M059J (cell line): ENCODE measurements around the gene OGFOD3. TPM values are rescaled to one million over a fixed set of nuclear protein-coding genes. Genes with fewer than 3 reads are reported as not detected.
"Not testable (repeated sequence)": the region's sequence is repeated elsewhere in the genome, so short reads cannot be mapped to it uniquely, and the experiment has no call there.

Source experiments
- DNase-seq: peaks from one replicate; pipeline ENCODE4 v3.0.0-alpha.2; 2012; ENCODE audit warnings: low read depth
- total RNA-seq: library from RNA; depleted of rRNA; stranded (reverse); fragments of >200 nt; shearing (Covaris generic); gene quantifications from 2 replicates; pipeline ENCODE4 v1.2.3, GENCODE V29; 2014

The OGFOD3 gene
- total RNA-seq, 1 experiment from 2014 or later, result 57.7 TPM

DNA sequence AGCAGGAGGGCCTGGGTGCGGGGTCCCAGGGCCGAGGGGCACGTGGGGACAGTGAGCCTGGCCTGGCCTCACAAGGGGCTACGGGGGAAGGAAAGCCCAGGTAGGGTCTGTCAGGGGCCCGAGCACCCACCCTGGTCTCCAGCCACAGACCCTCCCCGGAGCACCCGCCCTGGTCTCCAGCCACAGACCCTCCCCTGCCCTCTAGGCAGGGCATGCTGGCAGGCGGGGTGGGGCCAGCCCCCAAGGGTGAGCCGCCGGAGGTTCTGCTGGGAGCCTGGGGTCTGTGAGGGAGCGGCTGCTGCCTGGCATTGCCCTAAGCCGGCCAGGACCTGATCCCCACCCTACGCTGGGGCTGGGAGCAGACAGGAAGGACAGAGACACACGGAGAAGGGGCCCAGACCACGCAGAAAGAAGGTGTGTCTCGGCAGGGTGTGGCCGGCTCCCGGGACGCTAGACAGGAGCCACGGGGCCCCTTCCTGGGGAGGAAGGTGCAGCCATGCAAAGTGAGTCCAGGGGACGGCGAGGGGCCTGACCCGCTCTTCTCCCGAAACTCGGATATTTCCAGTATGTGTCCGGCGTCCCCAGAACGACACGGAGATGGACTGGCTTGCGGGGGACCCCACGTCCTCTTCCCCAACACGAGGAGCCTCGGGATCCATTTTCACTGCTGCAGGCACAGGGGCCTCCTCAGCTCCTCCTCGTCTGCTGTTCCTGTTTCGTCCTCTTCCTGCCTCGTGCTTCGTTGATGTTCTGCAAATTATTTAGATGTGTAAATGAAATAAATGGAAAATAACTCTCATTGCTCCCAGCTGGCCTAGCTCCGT is 31.3 kb downstream of the OGFOD3 start:
- DNase-seq, result no peak

DNA sequence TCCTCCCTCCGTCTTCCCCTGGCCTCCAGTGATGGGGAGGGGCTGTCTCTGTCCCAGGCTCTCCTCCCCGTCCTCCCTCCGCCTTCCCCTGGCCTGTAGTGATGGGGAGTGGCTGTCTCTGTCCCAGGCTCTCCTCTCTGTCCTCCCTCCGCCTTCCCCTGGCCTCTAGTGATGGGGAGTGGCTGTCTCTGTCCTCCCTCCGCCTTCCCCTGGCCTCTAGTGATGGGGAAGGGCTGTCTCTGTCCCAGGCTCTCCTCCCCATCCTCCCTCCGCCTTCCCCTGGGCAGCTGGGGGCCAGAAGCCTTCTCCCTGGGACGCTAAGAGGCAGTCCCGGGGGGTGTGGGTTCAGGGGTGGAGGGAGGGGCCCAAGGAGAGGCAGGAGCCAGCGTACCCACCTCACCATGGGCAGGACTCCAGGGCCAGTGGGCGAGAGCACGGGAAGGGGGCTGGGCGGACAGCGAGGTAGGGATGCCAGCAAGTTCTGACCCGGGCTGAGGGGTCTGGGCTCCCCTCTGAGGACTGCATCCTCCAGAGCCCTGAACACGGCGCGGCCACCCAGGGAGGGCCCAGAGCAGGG is 32.0 kb downstream of the OGFOD3 start:
- no peak for DNase-seq

DNA sequence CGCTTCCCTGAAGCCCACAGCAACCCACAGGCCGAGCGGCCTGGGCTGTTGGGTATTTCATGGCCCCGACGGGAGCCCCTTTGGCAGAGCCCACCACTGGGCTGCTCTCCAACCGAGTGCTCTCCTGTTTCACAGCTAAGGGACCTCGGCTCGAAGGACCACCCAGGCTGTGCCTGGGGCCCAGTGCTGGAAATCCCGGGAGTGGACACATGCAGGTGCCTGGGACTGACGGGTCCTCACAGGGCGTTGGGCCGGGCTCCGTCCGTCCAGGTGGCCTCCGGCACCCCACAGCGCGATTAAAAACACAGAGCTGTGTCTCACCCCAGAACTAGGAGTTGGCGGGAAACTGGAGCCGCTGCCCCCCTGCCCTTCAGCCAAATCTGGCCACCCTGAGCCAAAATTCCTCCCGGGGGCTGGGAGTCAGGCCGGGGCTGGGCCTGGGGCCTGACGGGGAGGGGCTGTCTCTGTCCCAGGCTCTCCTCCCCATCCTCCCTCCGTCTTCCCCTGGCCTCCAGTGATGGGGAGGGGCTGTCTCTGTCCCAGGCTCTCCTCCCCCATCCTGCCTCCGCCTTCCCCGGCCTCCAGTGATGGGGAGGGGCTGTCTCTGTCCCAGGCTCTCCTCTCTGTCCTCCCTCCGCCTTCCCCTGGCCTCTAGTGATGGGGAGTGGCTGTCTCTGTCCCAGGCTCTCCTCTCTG is 32.7 kb downstream of the OGFOD3 start:
- DNase-seq, result no peak

DNA sequence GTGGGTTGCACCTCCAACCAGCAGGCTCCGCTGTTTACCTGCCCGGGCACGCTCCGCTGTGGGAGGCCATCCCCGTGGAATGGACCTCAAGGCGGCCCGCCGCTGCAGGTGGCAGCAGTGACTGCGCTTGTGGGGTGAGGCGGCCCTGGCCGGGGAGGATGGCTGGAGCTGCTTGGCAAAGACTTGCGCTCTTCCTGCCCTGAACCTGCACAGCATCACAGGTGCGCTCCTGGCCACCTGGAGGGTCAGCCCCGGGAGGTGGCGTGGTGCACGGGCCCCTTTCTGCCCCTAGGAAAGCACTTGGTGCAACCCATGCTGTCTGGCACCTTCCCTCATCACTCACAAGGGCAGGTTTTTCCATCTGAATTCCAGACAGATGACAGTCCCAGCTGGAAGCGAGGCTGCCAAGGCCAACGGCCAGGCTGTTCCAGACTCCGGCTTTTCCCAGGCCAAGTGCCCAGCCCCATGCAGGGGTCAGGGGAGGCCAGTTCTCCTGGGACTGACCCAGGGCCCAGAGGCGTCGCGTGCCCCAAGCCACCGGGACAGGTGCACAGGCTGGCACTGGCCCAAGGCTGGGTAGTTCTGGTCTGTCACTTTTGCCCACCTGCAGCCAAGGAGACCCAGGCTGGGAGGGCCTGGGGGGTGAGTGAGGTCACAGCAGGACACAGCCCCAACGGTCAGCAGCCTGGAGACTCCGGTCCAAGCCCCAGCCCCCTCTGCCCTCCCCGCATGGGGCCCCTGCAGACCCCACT is 33.5 kb downstream of the OGFOD3 start:
- peak; percentile 78 for DNase-seq

DNA sequence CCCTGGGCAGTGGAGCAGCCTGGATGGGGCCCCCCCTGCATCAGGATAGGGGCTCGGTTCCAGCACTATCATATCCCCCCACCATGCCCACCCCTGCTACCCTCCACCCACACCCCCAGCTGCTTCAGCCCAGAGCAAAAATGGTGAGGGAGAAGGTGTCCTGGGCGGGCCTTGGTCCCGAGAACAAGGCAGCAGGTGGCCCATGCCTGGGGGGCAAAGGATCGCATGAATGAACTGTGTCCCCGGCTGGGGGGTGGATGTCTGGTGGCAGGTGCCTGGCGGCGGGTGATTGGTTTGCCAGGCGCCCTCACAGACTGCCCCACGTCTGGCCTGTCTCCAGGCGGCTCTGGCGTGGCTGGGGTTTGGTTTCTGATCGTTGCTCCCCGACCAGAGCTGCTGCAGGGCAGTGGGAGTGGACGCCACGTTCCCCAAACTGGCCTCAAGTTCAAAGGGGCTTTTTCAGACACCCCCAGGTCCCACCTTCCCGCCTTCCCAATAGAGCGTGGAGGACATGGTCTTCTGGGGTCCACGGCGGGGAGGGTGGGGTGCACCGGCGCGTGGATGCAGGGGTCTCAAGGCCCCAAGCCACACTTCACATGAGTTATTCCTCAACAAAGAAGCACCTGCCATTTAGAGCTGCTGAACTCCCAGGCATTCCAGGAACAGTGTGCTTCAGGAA is 34.2 kb downstream of the OGFOD3 start:
- no peak for DNase-seq

DNA sequence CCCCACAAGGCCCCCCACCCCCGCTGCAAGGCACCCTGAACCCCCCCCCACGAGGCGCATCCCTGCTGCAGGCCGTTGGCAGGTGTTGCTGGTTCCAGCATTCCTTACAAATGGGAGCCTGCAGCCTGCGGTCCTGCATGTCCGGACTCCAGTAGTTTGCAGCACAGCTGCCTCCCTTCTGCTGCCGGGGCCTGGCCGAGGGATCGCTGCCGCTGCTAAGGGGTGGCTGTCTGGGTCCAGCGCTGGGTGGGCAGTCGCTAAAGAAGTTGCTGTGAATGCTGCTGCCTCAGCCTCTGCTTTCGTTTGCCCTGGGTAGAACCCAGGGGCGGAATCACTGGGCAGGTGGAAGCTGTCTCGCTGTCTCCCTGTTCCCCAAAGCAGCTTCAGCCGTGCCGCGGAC is 35.0 kb downstream of the OGFOD3 start:
- DNase-seq, result no peak

DNA sequence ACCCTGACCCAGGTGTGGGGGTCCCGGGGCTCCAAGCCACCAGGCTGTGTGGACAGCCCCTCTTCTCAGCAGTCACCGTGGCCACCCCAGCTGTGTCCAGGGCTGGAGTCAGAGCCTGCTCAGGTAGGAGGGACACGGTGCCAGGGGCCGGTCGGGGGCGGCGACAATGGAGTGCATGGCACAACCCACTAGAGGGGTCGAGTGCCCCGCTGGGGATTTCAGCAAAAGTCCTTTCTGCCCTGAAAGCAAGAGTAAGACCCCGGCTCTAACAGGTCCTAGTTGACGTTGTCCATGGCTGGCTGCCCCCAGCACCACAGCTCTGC is 35.5 kb downstream of the OGFOD3 start:
- no peak for DNase-seq

DNA sequence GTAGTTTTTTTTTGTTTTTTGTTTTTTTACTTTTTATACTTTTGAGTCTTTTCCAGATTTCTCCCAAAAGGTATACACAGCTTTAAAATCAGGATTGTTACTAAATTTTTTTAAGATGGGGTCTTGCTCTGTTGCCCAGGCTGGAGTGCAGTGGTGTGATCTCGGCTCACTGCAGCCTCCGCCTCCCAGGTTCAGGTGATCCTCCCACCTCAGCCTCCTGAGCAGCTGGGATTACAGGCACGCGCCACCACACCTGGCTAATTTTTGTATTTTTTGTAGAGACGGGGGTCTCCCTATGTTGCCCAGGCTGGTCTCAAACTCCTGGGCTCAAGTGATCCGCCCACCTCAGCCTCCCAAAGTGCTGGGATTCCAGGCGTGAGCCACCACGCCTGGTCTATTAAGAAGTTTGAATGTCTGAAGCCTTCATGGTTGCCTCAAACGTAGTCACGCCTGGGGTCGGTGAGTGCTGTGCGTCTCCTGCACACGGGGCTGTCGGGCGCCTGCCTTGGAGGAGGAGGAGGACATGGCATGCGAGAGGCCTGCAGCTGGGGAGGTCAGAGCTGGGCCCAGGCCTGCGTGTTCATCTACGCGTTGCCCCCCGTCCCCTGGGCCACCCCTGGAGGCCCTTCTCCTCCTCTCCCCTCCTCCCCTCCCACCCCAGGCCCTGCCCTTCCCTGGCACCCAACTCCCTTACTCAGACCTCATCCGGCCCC is 36.0 kb downstream of the OGFOD3 start:
- not testable (repeated sequence) for DNase-seq

DNA sequence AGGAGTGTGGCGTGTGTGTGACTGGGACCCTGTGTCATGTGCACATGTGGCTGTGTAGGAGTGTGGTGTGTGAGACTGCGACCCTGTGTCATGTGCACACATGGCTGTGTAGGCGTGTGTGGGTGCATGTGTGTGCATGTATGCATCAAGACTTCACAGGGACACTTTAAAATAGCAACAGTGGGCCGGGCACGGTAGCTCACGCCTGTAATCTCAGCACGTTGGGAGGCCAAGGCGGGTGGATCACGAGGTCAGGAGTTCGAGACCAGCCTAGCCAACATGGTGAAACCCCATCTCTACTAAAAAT is 36.7 kb downstream of the OGFOD3 start:
- not testable (repeated sequence) for DNase-seq

DNA sequence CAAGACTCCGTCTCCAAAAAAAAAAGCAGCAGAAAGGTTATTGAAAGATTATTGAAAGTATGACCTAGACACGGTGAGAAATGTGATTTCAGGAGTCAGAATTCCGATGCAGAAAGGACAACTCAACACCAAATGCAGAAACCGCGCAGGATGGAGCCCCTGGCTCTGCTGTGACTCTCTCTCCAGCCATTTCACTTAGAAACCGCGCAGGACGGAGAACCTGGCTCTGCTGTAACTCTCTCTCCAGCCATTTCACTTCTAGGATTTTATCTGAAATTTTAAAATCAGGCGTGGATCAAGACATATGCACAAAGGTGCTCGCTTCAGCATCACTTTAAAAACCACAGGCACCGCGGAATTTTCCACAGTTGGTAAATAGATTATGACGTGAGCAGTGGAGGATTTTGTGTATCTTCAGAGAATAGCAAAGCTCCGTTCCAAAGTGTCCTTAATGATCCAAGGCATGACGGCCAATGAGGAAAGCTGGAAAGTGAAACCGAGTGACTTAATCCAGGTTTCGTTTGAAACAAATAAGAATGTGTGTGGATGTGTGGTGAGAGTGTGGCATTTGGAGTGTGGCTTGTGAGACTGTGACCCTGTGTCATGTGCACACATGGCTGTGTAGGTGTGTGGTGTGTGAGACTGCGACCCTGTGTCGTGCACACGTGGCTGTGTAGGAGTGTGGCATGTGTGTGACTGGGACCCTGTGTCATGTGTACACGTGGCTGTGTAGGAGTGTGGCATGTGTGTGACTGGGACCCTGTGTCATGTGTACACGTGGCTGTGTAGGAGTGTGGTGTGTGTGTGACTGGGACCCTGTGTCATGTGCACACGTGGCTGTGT is 37.3 kb downstream of the OGFOD3 start:
- DNase-seq, result peak; percentile 59

DNA sequence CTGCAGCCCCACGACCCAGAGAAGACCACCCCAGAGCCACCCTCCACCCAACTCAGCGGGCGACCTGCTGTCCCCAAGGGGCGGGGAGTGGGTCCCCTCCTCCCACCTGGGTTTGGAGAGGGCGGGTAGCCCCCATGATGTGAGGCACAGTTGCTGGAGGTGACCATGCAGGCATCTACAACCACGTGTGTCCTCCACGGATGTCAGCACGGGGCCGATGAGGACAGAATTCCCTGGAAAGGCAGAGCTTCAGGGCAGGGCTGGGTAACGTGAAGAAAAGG is 39.7 kb downstream of the OGFOD3 start:
- DNase-seq, result no peak

DNA sequence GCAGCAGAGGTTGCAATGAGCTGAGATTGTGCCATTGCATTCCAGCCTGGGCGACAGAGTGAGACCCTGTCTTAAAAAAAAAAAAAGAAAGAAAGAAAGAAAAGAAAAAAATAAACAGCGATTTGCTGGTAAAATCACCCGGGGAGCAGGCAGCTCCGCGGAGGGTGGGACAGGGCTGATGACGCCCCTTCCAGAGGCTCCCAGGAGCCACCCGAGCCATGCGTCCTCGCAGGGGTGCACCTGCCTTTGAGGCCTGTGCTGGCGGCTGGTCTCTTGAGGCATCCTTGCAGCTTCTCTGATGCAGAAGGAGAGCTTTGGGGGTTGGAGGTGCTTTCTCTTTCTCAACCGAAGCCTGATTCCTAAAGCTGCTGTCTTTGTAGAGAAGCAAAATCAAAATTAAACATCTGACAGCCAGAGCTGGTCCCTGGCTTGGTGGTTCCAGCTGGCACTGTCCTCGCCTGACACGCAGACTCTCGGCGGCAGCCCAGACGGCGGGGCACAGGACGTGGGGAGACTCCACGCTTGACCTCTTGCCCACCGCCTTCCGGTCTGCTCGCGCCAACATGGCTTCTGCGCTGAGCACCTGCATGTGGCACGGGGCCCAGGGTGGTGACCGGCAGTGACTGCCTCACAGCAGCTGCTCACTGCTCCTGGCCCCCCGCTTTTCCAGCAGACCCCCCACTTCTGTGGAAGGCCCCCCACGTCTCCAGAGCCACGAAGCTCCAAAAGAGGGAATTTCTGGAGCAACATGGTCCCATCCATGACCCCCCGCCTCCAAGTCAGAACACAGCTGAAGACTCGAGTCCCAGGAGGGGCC is 40.3 kb downstream of the OGFOD3 start:
- DNase-seq, result no peak

DNA sequence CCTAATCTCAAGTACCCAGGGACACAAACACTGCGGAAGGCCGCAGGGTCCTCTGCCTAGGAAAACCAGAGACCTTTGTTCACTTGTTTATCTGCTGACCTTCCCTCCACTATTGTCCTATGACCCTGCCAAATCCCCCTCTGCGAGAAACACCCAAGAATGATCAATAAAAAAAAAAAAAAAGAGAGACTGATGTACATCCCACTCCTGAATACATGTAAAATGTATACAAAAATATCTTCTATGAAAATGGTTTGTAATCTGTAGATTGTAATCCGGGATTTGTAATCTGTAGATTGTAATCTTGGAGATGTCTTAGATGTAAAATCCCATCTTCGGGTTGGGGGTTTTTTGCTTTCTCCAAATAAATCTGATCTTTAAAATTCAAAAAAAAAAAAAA is 41.1 kb downstream of the OGFOD3 start:
- DNase-seq, result not testable (repeated sequence)

DNA sequence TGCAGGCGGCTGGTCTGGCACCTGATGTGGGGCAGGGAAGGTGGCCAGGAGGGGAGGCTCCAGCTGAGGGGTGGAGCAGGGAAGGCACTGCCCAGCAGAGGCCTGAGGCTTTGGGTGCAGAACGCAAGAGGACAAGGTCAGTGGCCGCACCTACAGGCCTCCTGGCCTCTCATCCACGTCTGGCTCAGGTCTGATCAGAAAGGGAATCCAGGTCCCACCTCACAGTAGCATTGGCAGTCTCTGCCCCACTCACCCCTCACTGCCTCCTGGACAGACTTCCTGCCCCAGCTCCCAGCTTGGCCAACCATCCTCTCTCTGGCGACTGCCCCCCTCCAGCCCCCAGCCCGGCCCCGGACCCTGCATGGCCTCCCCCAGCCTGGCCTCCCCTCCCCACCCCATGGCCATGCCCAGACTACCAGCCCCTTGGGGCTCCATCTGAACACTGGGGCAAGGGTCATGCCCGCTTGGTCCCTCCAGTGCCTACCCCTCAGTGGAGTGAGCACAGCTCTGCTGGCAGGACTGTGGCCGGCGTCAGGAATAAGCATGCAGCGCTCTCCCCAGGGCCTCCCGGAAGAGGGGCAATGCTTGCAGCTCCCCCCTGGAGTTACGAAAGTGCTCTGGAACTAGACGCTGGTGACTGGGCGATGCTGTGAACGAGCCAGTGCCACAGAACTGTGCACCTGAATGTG is 42.2 kb downstream of the OGFOD3 start:
- no peak for DNase-seq

DNA sequence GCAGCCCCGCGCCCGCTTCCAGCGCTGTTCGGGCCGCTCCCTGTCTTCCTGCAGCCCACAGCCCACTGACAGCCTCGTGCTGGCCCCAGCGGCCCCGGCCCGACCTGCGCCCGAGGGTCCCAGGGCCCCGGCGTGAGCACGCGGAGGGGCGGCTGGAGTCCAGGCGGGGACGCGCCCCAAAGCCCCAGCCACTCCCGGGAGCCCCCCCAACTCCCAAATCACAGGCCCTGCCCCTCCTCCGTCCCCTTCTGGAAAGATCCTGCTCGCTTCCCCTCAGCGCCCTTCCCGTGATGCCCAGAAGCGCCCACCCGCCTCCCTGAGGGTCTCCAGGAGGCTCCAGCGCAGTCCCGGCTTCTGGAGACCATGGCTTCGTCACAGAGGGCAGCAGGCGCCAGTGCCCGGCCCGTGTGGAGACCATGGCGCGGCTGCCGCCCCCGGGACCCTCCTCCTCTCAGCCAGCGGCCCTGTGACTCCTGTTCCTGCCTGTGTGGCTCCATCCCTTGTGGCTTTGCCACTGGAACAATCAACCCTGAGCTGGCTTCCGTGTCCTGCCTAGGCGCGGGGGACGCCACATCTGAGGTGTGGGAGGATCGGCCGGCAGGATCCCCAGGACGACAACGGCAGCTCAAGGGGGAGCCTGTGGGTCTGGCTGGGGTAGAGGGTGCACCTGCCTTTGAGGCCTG is 42.9 kb downstream of the OGFOD3 start:
- DNase-seq, result no peak

DNA sequence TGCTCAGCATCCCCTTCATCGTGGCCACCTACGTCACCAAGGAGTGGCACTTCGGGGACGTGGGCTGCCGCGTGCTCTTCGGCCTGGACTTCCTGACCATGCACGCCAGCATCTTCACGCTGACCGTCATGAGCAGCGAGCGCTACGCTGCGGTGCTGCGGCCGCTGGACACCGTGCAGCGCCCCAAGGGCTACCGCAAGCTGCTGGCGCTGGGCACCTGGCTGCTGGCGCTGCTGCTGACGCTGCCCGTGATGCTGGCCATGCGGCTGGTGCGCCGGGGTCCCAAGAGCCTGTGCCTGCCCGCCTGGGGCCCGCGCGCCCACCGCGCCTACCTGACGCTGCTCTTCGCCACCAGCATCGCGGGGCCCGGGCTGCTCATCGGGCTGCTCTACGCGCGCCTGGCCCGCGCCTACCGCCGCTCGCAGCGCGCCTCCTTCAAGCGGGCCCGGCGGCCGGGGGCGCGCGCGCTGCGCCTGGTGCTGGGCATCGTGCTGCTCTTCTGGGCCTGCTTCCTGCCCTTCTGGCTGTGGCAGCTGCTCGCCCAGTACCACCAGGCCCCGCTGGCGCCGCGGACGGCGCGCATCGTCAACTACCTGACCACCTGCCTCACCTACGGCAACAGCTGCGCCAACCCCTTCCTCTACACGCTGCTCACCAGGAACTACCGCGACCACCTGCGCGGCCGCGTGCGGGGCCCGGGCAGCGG is 43.6 kb downstream of the OGFOD3 start:
- DNase-seq, result no peak

DNA sequence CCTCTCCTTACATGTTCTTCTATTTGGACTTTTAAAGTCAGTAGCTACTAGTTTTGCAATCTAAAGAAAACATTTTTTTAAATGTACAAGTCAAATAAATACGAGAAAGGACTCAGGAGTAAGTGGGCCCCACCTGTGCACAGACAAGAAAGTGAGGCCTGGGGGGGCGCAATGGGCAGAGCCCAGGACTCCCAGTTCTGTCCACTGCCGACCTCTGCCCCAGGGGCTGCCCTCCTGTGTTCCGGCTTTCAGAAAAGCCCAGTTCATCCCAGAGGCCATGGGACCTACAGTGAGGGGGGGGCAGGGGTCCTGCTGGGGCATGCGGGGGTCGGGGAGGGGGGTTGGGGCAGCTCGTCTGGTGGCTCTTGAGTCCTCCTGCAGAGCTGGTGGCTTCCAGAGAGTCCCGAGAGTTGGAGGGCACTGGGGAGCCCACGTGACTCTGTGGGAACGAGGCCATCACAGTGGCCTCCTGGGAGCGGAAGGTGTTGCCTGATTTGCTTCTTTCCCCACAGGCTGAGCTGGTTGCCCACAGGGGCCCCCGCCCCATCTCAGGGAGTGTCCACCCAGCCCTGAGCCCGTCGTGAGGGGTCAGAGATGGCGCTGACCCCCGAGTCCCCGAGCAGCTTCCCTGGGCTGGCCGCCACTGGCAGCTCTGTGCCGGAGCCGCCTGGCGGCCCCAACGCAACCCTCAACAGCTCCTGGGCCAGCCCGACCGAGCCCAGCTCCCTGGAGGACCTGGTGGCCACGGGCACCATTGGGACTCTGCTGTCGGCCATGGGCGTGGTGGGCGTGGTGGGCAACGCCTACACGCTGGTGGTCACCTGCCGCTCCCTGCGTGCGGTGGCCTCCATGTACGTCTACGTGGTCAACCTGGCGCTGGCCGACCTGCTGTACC is 44.4 kb downstream of the OGFOD3 start:
- no peak for DNase-seq
